ENCODE measurements around the gene MTNR1B. TPM values are rescaled to one million over a fixed set of nuclear protein-coding genes. Genes with fewer than 3 reads are reported as not detected.

MTNR1B gene
- polyA plus RNA-seq, 1 of the 3 experiments (the other 2 are of a cell fraction): not detected

DNA sequence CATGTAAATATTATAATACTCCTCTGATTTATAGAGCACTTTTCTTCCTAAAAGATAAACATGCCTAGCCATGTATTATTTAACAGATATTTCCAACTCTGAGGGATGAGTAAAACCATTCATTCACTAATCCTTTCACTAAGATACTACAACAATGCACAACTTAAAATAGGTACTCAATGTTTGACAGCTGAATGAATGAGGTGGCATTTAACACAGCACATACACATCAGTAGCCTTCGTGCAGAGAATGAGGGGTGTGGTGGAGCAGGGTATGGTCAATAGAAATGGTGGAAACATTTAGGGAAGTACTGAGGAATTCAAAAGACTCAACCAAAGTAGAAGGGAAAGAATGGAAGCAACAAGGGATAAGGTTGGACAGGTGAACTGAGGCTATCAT lies 46.7 kb upstream of the MTNR1B start:
- ChIA-PET CTCF (no interaction called here), POLR2A (no interaction called here)
- Histone ChIP-seq H2AFZ (ENCODE audit: low read depth) (no peak overlapping the region), H3F3A (replicated peaks; ENCODE audit: insufficient read depth) (no peaks in the 10 kb centered on the region), H3K79me2 (ENCODE audit: insufficient read depth) (no peaks in the 10 kb centered on the region), H3K9ac (no peak overlapping the region), H3K27me3 (ENCODE audit: insufficient read depth) (no peaks in the 10 kb centered on the region), H3K4me1 (ENCODE audit: control insufficient read depth in 1 of 2, insufficient read depth in 2 of 2, low read depth in 1 of 2, low read length in 1 of 2) (peaks cover 0 to 11% of the 10 kb centered on the region in 2 experiments; a peak in 2 of 4 replicates), H3K4me2 (no peak overlapping the region), H3K4me3 (ENCODE audit: low read depth in 2 of 2, low read length in 1 of 2) (no peak overlapping the region), H3K9me3 (no peaks in the 10 kb centered on the region), H4K20me1 (ENCODE audit: insufficient read depth) (no peaks in the 10 kb centered on the region), H3K9me2 (no peaks in the 10 kb centered on the region), H3K36me3 (replicated peaks in 1 of 2; ENCODE audit: control insufficient read depth in 1 of 2, insufficient read depth in 2 of 2, low read length in 1 of 2) (no peaks in the 10 kb centered on the region), H3K27ac (ENCODE audit: low read depth in 2 of 2, low read length in 1 of 2) (no peak overlapping the region)
- WGBS (ENCODE audit: low lambda C conversion rate): 6% methylated on average over 1 of the region's 1 CpG
- no peak for TF ChIP-seq MXI1 (IDR thresholded peaks at IDR 0.05; ENCODE audit: low read depth, low read length)
- no peak for TF ChIP-seq GATA2 (CRISPR knock-in tag; IDR thresholded peaks at IDR 0.05)
- no peak for TF ChIP-seq GABPA (IDR thresholded peaks at IDR 0.05; ENCODE audit: low read depth)
- TF ChIP-seq FOXM1 (IDR thresholded peaks at IDR 0.05; ENCODE audit: low read depth): no peak
- TF ChIP-seq, protein P1, sequence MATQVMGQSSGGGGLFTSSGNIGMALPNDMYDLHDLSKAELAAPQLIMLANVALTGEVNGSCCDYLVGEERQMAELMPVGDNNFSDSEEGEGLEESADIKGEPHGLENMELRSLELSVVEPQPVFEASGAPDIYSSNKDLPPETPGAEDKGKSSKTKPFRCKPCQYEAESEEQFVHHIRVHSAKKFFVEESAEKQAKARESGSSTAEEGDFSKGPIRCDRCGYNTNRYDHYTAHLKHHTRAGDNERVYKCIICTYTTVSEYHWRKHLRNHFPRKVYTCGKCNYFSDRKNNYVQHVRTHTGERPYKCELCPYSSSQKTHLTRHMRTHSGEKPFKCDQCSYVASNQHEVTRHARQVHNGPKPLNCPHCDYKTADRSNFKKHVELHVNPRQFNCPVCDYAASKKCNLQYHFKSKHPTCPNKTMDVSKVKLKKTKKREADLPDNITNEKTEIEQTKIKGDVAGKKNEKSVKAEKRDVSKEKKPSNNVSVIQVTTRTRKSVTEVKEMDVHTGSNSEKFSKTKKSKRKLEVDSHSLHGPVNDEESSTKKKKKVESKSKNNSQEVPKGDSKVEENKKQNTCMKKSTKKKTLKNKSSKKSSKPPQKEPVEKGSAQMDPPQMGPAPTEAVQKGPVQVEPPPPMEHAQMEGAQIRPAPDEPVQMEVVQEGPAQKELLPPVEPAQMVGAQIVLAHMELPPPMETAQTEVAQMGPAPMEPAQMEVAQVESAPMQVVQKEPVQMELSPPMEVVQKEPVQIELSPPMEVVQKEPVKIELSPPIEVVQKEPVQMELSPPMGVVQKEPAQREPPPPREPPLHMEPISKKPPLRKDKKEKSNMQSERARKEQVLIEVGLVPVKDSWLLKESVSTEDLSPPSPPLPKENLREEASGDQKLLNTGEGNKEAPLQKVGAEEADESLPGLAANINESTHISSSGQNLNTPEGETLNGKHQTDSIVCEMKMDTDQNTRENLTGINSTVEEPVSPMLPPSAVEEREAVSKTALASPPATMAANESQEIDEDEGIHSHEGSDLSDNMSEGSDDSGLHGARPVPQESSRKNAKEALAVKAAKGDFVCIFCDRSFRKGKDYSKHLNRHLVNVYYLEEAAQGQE (IDR thresholded peaks at IDR 0.05; ENCODE audit: low read depth, low read length): no peak
- no peak for TF ChIP-seq CHD2 (IDR thresholded peaks at IDR 0.05; ENCODE audit: low read length, partially characterized antibody)
- no peak for TF ChIP-seq FOSL2 (IDR thresholded peaks at IDR 0.05; ENCODE audit: borderline replicate concordance, low read depth)
- TF ChIP-seq EP300 (IDR thresholded peaks at IDR 0.05; ENCODE audit: borderline replicate concordance in 1 of 2, low read depth in 1 of 2, low read length in 1 of 2): no peak
- TF ChIP-seq, protein P2, sequence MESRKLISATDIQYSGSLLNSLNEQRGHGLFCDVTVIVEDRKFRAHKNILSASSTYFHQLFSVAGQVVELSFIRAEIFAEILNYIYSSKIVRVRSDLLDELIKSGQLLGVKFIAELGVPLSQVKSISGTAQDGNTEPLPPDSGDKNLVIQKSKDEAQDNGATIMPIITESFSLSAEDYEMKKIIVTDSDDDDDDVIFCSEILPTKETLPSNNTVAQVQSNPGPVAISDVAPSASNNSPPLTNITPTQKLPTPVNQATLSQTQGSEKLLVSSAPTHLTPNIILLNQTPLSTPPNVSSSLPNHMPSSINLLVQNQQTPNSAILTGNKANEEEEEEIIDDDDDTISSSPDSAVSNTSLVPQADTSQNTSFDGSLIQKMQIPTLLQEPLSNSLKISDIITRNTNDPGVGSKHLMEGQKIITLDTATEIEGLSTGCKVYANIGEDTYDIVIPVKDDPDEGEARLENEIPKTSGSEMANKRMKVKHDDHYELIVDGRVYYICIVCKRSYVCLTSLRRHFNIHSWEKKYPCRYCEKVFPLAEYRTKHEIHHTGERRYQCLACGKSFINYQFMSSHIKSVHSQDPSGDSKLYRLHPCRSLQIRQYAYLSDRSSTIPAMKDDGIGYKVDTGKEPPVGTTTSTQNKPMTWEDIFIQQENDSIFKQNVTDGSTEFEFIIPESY (IDR thresholded peaks at IDR 0.05; ENCODE audit: borderline replicate concordance, low read depth): no peak
- TF ChIP-seq MEF2A (IDR thresholded peaks at IDR 0.05; ENCODE audit: borderline replicate concordance, low read depth): no peak
- no peak for TF ChIP-seq RFX5 (IDR thresholded peaks at IDR 0.05; ENCODE audit: low read length)
- TF ChIP-seq, protein P3, sequence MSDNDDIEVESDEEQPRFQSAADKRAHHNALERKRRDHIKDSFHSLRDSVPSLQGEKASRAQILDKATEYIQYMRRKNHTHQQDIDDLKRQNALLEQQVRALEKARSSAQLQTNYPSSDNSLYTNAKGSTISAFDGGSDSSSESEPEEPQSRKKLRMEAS (IDR thresholded peaks at IDR 0.05; ENCODE audit: low read depth): no peak
- TF ChIP-seq, protein P4, sequence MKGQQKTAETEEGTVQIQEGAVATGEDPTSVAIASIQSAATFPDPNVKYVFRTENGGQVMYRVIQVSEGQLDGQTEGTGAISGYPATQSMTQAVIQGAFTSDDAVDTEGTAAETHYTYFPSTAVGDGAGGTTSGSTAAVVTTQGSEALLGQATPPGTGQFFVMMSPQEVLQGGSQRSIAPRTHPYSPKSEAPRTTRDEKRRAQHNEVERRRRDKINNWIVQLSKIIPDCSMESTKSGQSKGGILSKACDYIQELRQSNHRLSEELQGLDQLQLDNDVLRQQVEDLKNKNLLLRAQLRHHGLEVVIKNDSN (IDR thresholded peaks at IDR 0.05; ENCODE audit: borderline replicate concordance, low read depth): no peak
- TF ChIP-seq, protein P5, sequence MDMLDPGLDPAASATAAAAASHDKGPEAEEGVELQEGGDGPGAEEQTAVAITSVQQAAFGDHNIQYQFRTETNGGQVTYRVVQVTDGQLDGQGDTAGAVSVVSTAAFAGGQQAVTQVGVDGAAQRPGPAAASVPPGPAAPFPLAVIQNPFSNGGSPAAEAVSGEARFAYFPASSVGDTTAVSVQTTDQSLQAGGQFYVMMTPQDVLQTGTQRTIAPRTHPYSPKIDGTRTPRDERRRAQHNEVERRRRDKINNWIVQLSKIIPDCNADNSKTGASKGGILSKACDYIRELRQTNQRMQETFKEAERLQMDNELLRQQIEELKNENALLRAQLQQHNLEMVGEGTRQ (IDR thresholded peaks at IDR 0.05; ENCODE audit: borderline replicate concordance, low read depth, low read length): no peak
- TF ChIP-seq TAF1 (IDR thresholded peaks at IDR 0.05; ENCODE audit: borderline replicate concordance, low read depth, low read length): no peak
- no peak for TF ChIP-seq NRF1 (IDR thresholded peaks at IDR 0.05; ENCODE audit: low read depth, low read length)
- TF ChIP-seq RCOR1 (IDR thresholded peaks at IDR 0.05; ENCODE audit: low read length): no peak
- no peak for TF ChIP-seq NFIC (IDR thresholded peaks at IDR 0.05; ENCODE audit: borderline replicate concordance)
- no peak for TF ChIP-seq TCF12 (IDR thresholded peaks at IDR 0.05)
- DNase-seq: no peak

All from SK-N-SH (cell line).